Measurements from ENCODE around the gene ZBTB20.
"Not testable (repeated sequence)": the region's sequence is repeated elsewhere in the genome, so short reads cannot be mapped to it uniquely, and the experiment has no call there.

ZBTB20 gene

GRCh38 chr3:114830652-114831051, 316.4 kb downstream of the ZBTB20 start:
- DNase-seq (ENCODE audit: low read depth): no peak
- TF ChIP-seq CTCF (conservative IDR thresholded peaks at IDR 0.05; ENCODE audit: control insufficient read depth, insufficient read depth, low read depth, low read length): no peak
- H3K4me3 ChIP-seq (ENCODE audit: control insufficient read depth, low read depth, low read length): no peak overlapping the region

- DNase-seq (ENCODE audit: low read depth): no peak
- TF ChIP-seq CTCF (conservative IDR thresholded peaks at IDR 0.05; ENCODE audit: control insufficient read depth, insufficient read depth, low read depth, low read length): no peak
Observed at GRCh38 chr3:114829783-114830182, 317.3 kb downstream of the ZBTB20 start.

GRCh38 chr3:114827495-114827894, 319.6 kb downstream of the ZBTB20 start:
- peak; percentile 71 for DNase-seq (ENCODE audit: low read depth)
- peak; percentile 74 for TF ChIP-seq CTCF (conservative IDR thresholded peaks at IDR 0.05; ENCODE audit: control insufficient read depth, insufficient read depth, low read depth, low read length)
- H3K4me3 ChIP-seq (ENCODE audit: control insufficient read depth, low read depth, low read length): no peak overlapping the region

More at GRCh38 chr3:114829783-114830182, 317.3 kb downstream of the ZBTB20 start:
- H3K4me3 ChIP-seq (ENCODE audit: control insufficient read depth, low read depth, low read length): no peak overlapping the region

GRCh38 chr3:114824014-114824413, 323.1 kb downstream of the ZBTB20 start:
- no peak overlapping the region for H3K4me3 ChIP-seq (ENCODE audit: control insufficient read depth, low read depth, low read length)
- TF ChIP-seq CTCF (conservative IDR thresholded peaks at IDR 0.05; ENCODE audit: control insufficient read depth, insufficient read depth, low read depth, low read length): no peak
- no peak for DNase-seq (ENCODE audit: low read depth)

GRCh38 chr3:114823061-114823460, 324.0 kb downstream of the ZBTB20 start:
- no peak overlapping the region for H3K4me3 ChIP-seq (ENCODE audit: control insufficient read depth, low read depth, low read length)
- DNase-seq (ENCODE audit: low read depth): no peak
- TF ChIP-seq CTCF (conservative IDR thresholded peaks at IDR 0.05; ENCODE audit: control insufficient read depth, insufficient read depth, low read depth, low read length): no peak

- DNase-seq (ENCODE audit: low read depth): no peak
- TF ChIP-seq CTCF (conservative IDR thresholded peaks at IDR 0.05; ENCODE audit: control insufficient read depth, insufficient read depth, low read depth, low read length): no peak
- no peak overlapping the region for H3K4me3 ChIP-seq (ENCODE audit: control insufficient read depth, low read depth, low read length)
Observed at GRCh38 chr3:114816052-114816451, 331.0 kb downstream of the ZBTB20 start.

- not testable (repeated sequence) for DNase-seq (ENCODE audit: low read depth); H3K4me3 ChIP-seq (ENCODE audit: control insufficient read depth, low read depth, low read length)
Observed at GRCh38 chr3:114812541-114813238, 334.4 kb downstream of the ZBTB20 start.
